K562 (cell line): ENCODE measurements around the gene FAM227A. TPM values are rescaled to one million over a fixed set of nuclear protein-coding genes. Genes with fewer than 3 reads are reported as not detected.
A peak's percentile ranks its signal among the peaks of the same experiment; 100 is the strongest.

Experiments
- CBX3 ChIP-seq, 2 experiments: IDR thresholded peaks; 1 replicate in 1 of 2; 2 replicates in 1 of 2; pipeline ENCODE4 v1.6.1; 2012; ENCODE audit warnings: inconsistent platforms in 2 of 2, low read length in 2 of 2, borderline replicate concordance in 1 of 2, control low read depth in 1 of 2
- ESRRA ChIP-seq: fragments of 450-650 bp; IDR thresholded peaks from 2 replicates; pipeline ENCODE4 v1.6.1; 2014; ENCODE audit warnings: low read depth, mild to moderate bottlenecking, moderate library complexity, borderline replicate concordance
- FUS ChIP-seq: fragments of 200-400 bp; formaldehyde crosslinking; optimal IDR thresholded peaks from 2 replicates; pipeline ENCODE3; 2017; ENCODE audit warnings: low read depth, low read length
- GATAD2A ChIP-seq: fragments of 450-650 bp; IDR thresholded peaks from 2 replicates; pipeline ENCODE4 v1.6.1; 2017
- HSF4 ChIP-seq: fragments of 250-450 bp; sonication (Bioruptor Pico); IDR thresholded peaks from 2 replicates; pipeline ENCODE4 v2.1.2; 2022; ENCODE audit warnings: mild to moderate bottlenecking, moderate library complexity, borderline replicate concordance
- KDM5B ChIP-seq: fragments of 200-600 bp; sonication (generic); IDR thresholded peaks from 2 replicates; pipeline ENCODE4 v1.6.1; 2012; ENCODE audit warnings: low read depth, mild to moderate bottlenecking, moderate library complexity, low read length, control low read depth, inconsistent platforms; ENCODE audit not compliant: insufficient replicate concordance
- LEF1 ChIP-seq: fragments of 450-650 bp; IDR thresholded peaks from 2 replicates; pipeline ENCODE4 v1.6.1; 2016; ENCODE audit warnings: mild to moderate bottlenecking
- MAFF ChIP-seq: IDR thresholded peaks from 2 replicates; pipeline ENCODE4 v1.6.1; 2012; ENCODE audit warnings: low read length, improper control_type of control experiment
- MBD2 ChIP-seq: sonication (generic); IDR thresholded peaks from 2 replicates; pipeline ENCODE4 v1.6.1; 2016; ENCODE audit warnings: low read depth, borderline replicate concordance
- NFIC ChIP-seq: fragments of 450-650 bp; IDR thresholded peaks from 2 replicates; pipeline ENCODE4 v1.6.1; 2017; ENCODE audit warnings: mild to moderate bottlenecking, inconsistent platforms
- NFXL1 ChIP-seq: fragments of 450-650 bp; formaldehyde crosslinking; IDR thresholded peaks from 2 replicates; pipeline ENCODE4 v1.4.0; 2021; ENCODE audit warnings: mild to moderate bottlenecking
- POLR2B ChIP-seq: fragments of 450-650 bp; IDR thresholded peaks from 2 replicates; pipeline ENCODE4 v1.6.1; 2018; ENCODE audit warnings: low read depth; ENCODE audit not compliant: partially characterized antibody
- POLR3A ChIP-seq: IDR thresholded peaks from 2 replicates; pipeline ENCODE4 v1.6.1; 2011; ENCODE audit warnings: borderline replicate concordance, mild to moderate bottlenecking, moderate library complexity; ENCODE audit not compliant: insufficient read length, insufficient read depth; ENCODE audit errors: extremely low read depth
- SETDB1 ChIP-seq: IDR thresholded peaks from one replicate; pipeline ENCODE4 v1.6.1; 2012; ENCODE audit warnings: low read length, control low read depth, inconsistent platforms
- SRSF9 ChIP-seq: fragments of 200-400 bp; formaldehyde crosslinking; IDR thresholded peaks from 2 replicates; pipeline ENCODE4 v1.6.1; 2017; ENCODE audit warnings: low read depth, low read length, borderline replicate concordance
- STAG1 ChIP-seq: sonication (generic); formaldehyde crosslinking; IDR thresholded peaks from 2 replicates; pipeline ENCODE4 v1.5.0; 2020; ENCODE audit warnings: missing genetic modification reagents, borderline replicate concordance
- TEAD1 ChIP-seq, 2 experiments: fragments of 450-650 bp in 1 of 2; sonication (generic) in 1 of 2; formaldehyde crosslinking; IDR thresholded peaks; 2 replicates each; pipeline versions ENCODE4 v1.4.0 to v1.8.0; 2020 to 2022; ENCODE audit warnings: mild to moderate bottlenecking in 2 of 2, missing genetic modification reagents in 1 of 2
- YBX1 ChIP-seq: fragments of 450-650 bp; IDR thresholded peaks from 2 replicates; pipeline ENCODE4 v1.7.1; 2016; ENCODE audit warnings: mild to moderate bottlenecking
- ZC3H4 ChIP-seq: sonication (generic); formaldehyde crosslinking; IDR thresholded peaks from 2 replicates; pipeline ENCODE4 v1.9.0; 2021; ENCODE audit warnings: missing genetic modification reagents, borderline replicate concordance
- ZNF644 ChIP-seq: fragments of 200-800 bp; sonication (Bioruptor generic); IDR thresholded peaks from 2 replicates; pipeline ENCODE4 v1.6.1; 2016; ENCODE audit warnings: low read depth, missing genetic modification characterization, missing compliant biosample characterization
- polyA plus RNA-seq, 8 experiments: library from polyadenylated mRNA; depleted of rRNA in 4 of 8; stranded (reverse) in 5 of 8; unstranded in 3 of 8; fragments of >200 nt; fragmentation: Nextera tagmentation in 2 of 8; fragmentation: Illumina TruSeq in 1 of 8; extraction: Ambion mirVana in 2 of 8; extraction: Trizol in 1 of 8; gene quantifications; 2 replicates each; pipeline versions ENCODE4 v1.2.1 to v1.2.3, GENCODE V29; 2011 to 2014; ENCODE audit warnings: inconsistent platforms in 1 of 8, missing spikeins in 1 of 8
- total RNA-seq, 7 experiments: library from RNA; depleted of rRNA in 6 of 7; stranded (reverse); fragments of >200 nt in 6 of 7; fragmentation: Illumina TruSeq in 2 of 7; extraction: Trizol in 2 of 7; gene quantifications; 2 replicates each; pipeline versions ENCODE4 v1.2.1 to v1.2.3, GENCODE V29; 2011 to 2021; ENCODE audit warnings: low replicate concordance in 1 of 7
- TF ChIP-seq, protein P1 (sequence below), 2 experiments: fragments of 250-450 bp in 1 of 2; fragments of 450-650 bp in 1 of 2; sonication (Bioruptor Pico) in 1 of 2; IDR thresholded peaks; 2 replicates each; pipeline versions ENCODE4 v1.6.1 to v1.8.0; 2016 to 2021; ENCODE audit warnings: mild to moderate bottlenecking in 2 of 2, moderate library complexity in 2 of 2, missing compliant biosample characterization in 1 of 2, missing genetic modification characterization in 1 of 2
- TF ChIP-seq, protein P2 (sequence below): sonication (generic); formaldehyde crosslinking; IDR thresholded peaks from 2 replicates; pipeline ENCODE4 v1.8.0; 2022; ENCODE audit warnings: mild to moderate bottlenecking, missing genetic modification reagents

Gene FAM227A
- total and polyA plus RNA-seq, 9 of the 15 experiments (the other 6 are each of a cell fraction or from before 2014, with no cell fraction given), result 0.10 to 2.2 (median 0.83) TPM

- TF ChIP-seq YBX1 (no peak), ESRRA (peak; percentile 67), ZNF644 (0 out of 2 replicates have a peak, but pooled peaks have one; percentile 46), MAFF (no peak), LEF1 (peak; percentile 87), HSF4 (CRISPR knock-in tag) (no peak), KDM5B (peak; percentile 87), POLR3A (no peak), GATAD2A (0 out of 2 replicates have a peak, but pooled peaks have one; percentile 52), SETDB1 (no peak), STAG1 (CRISPR knock-in tag) (no peak), NFXL1 (CRISPR knock-in tag) (no peak), SRSF9 (no peak), TEAD1 (CRISPR knock-in tag; IDR thresholded peaks at IDR 0.05) (peak; percentile 5 to 57; a peak in 2 of 4 replicates), CBX3 (IDR thresholded peaks at IDR 0.05; ENCODE audit: borderline replicate concordance in 1 of 2, low read length in 2 of 2) (0 out of 3 replicates have a peak, but pooled peaks of 1 of the 2 experiments have one; percentile 45), FUS (no peak), ZC3H4 (no peak), NFIC (peak; percentile 18; the same call in 1 of the 2 replicates), POLR2B (peak; percentile 77), MBD2 (peak; percentile 73; the same call in 1 of the 2 replicates)
- TF ChIP-seq, protein P1, sequence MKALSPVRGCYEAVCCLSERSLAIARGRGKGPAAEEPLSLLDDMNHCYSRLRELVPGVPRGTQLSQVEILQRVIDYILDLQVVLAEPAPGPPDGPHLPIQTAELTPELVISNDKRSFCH (CRISPR knock-in tag; IDR thresholded peaks at IDR 0.05), result no peak
- TF ChIP-seq, protein P1 (tag; IDR thresholded peaks at IDR 0.05), result no peak
- TF ChIP-seq, protein P2, sequence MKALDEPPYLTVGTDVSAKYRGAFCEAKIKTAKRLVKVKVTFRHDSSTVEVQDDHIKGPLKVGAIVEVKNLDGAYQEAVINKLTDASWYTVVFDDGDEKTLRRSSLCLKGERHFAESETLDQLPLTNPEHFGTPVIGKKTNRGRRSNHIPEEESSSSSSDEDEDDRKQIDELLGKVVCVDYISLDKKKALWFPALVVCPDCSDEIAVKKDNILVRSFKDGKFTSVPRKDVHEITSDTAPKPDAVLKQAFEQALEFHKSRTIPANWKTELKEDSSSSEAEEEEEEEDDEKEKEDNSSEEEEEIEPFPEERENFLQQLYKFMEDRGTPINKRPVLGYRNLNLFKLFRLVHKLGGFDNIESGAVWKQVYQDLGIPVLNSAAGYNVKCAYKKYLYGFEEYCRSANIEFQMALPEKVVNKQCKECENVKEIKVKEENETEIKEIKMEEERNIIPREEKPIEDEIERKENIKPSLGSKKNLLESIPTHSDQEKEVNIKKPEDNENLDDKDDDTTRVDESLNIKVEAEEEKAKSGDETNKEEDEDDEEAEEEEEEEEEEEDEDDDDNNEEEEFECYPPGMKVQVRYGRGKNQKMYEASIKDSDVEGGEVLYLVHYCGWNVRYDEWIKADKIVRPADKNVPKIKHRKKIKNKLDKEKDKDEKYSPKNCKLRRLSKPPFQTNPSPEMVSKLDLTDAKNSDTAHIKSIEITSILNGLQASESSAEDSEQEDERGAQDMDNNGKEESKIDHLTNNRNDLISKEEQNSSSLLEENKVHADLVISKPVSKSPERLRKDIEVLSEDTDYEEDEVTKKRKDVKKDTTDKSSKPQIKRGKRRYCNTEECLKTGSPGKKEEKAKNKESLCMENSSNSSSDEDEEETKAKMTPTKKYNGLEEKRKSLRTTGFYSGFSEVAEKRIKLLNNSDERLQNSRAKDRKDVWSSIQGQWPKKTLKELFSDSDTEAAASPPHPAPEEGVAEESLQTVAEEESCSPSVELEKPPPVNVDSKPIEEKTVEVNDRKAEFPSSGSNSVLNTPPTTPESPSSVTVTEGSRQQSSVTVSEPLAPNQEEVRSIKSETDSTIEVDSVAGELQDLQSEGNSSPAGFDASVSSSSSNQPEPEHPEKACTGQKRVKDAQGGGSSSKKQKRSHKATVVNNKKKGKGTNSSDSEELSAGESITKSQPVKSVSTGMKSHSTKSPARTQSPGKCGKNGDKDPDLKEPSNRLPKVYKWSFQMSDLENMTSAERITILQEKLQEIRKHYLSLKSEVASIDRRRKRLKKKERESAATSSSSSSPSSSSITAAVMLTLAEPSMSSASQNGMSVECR (CRISPR knock-in tag), result peak; percentile 95
Observed at GRCh38 chr22:38681582-38682335, 25.6 kb upstream of the FAM227A start, which contains the start of gene TOMM22 (continued).
